GM12873 (cell line): ENCODE data around the gene PTOV1.

Experiments used
- CTCF ChIP-seq: IDR thresholded peaks from 2 replicates; pipeline ENCODE4 v1.5.1; 2012; ENCODE audit warnings: low read depth, mild to moderate bottlenecking, moderate library complexity, low read length, control low read depth; ENCODE audit not compliant: insufficient read depth; ENCODE audit errors: missing control alignments

PTOV1 gene

GRCh38 chr19:49852631-49853126, 1.7 kb downstream of the PTOV1 start:
- no peak for TF ChIP-seq CTCF

DNA sequence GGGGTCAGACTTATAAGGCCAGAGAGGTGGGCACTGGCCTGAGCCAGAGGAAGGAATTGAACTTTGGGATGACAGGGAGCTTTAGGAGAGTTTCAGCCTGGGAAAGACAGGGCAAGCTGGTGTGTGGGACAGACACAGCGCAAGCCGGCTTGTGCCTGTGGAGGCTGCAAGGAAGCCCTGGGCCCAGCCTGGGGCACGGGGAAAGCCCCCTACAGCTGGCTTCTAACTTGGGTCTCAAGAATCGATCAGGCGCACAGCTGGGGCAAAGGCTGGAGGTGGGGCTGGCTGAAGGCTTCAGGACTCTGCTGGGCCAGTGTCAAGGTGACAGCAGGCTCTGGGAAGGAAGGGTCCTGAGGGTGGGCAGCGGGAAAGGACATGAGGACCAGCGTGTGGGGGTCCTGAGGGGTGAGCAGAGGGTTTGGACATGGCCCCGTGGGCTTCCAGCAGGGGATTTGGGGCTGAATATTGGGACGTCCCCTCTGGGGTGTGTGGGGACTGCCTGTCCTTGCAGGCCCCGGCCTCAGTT, 3.0 kb downstream of the PTOV1 start:
- TF ChIP-seq CTCF = no peak

GRCh38 chr19:49854378-49855263, 3.7 kb downstream of the PTOV1 start:
- no peak for TF ChIP-seq CTCF

GRCh38 chr19:49855277-49855675, 4.3 kb downstream of the PTOV1 start:
- TF ChIP-seq CTCF = no peak

- no peak for TF ChIP-seq CTCF
Measured at GRCh38 chr19:49855676-49856573, 5.0 kb downstream of the PTOV1 start.

DNA sequence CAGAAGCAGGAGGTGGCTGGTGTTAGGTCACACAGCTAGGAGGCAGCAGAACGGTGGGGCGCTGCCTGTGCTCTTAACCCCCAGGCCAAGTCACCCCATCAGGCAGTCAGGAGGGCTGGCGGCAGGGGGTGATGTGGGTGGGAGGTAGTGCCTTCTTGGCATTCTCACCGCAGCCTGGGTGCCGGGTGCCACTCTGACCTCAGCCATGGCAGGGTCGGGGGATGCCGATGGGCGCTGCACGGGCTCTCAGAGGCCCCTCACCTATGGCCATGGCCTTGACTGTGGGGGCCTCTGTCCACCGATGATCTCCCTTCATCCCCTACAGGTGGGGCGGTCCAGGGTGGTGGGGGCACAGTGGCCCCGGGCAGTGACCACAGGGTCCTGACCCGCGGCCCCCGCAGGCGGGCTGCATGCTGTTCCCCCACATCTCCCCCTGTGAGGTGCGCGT, 5.6 kb downstream of the PTOV1 start:
- no peak for TF ChIP-seq CTCF
